Neural cell (in vitro differentiated cells): ENCODE data around the gene ASRGL1. TPM values are rescaled to one million over a fixed set of nuclear protein-coding genes. Genes with fewer than 3 reads are reported as not detected.

Experiments used
- H2AFZ ChIP-seq: fragments of 200-600, 300-800 bp; sonication (generic), shearing (Covaris generic); 2 replicates; pipeline ENCODE4 v1.6.0; 2014; ENCODE audit warnings: low read depth, mild to moderate bottlenecking, antibody characterized with exemption, low read length, moderate library complexity
- H3F3A ChIP-seq: fragments of 200-600 bp; shearing (Covaris generic); 2 replicates; pipeline ENCODE4 v1.6.1; 2016; ENCODE audit warnings: mild to moderate bottlenecking, moderate library complexity, mixed read lengths, antibody characterized with exemption, low read length; ENCODE audit not compliant: insufficient read depth, poor library complexity, severe bottlenecking
- H3K27ac ChIP-seq: fragments of 200-600, 300-800 bp; sonication (generic), shearing (Covaris generic); 2 replicates; pipeline ENCODE4 v1.5.1; 2014; ENCODE audit warnings: mild to moderate bottlenecking, low read length, moderate library complexity
- H3K27me3 ChIP-seq: fragments of 300-800, 200-600 bp; sonication (generic), shearing (Covaris generic); 2 replicates; pipeline ENCODE4 v1.6.0; 2014; ENCODE audit warnings: mild to moderate bottlenecking, low read depth, low read length, moderate library complexity; ENCODE audit not compliant: insufficient read depth
- H3K36me3 ChIP-seq: fragments of 300-800, 200-600 bp; sonication (generic), shearing (Covaris generic); 2 replicates; pipeline ENCODE4 v1.5.1; 2014; ENCODE audit warnings: mild to moderate bottlenecking, antibody characterized with exemption, low read length, moderate library complexity; ENCODE audit not compliant: insufficient read depth
- H3K4me2 ChIP-seq: fragments of 300-800, 200-600 bp; sonication (generic), shearing (Covaris generic); 2 replicates; pipeline ENCODE4 v1.6.0; 2014; ENCODE audit warnings: mild to moderate bottlenecking, low read length
- H3K4me3 ChIP-seq: fragments of 300-800, 200-600 bp; sonication (generic), shearing (Covaris generic); 2 replicates; pipeline ENCODE4 v1.5.1; 2014; ENCODE audit warnings: mild to moderate bottlenecking, low read length, moderate library complexity
- H3K79me2 ChIP-seq: fragments of 200-600 bp; shearing (Covaris generic); replicated peaks from 2 replicates; pipeline ENCODE4 v1.6.0; 2014; ENCODE audit warnings: mild to moderate bottlenecking, low read length, moderate library complexity; ENCODE audit not compliant: insufficient read depth
- H3K9ac ChIP-seq: fragments of 300-800, 200-600 bp; sonication (generic), shearing (Covaris generic); 2 replicates; pipeline ENCODE4 v1.6.1; 2016; ENCODE audit warnings: mild to moderate bottlenecking, low read length, mixed read lengths
- H3K9me2 ChIP-seq: fragments of 200-600 bp; shearing (Covaris generic); 2 replicates; pipeline ENCODE4 v1.6.1; 2016; ENCODE audit warnings: mild to moderate bottlenecking, low read length, mixed read lengths; ENCODE audit not compliant: insufficient read depth
- H3K9me3 ChIP-seq: fragments of 200-600, 300-800 bp; sonication (generic), shearing (Covaris generic); 2 replicates; pipeline ENCODE4 v1.6.1; 2016; ENCODE audit warnings: mild to moderate bottlenecking, mixed run types, low read length, moderate library complexity, mixed read lengths
- H4K20me1 ChIP-seq: fragments of 200-600 bp; shearing (Covaris generic); 2 replicates; pipeline ENCODE4 v1.6.1; 2016; ENCODE audit warnings: mild to moderate bottlenecking, mixed run types; ENCODE audit not compliant: insufficient read depth
- EP300 ChIP-seq: fragments of 450-650 bp; conservative IDR thresholded peaks from 2 replicates; pipeline ENCODE4 v1.6.1; 2014; ENCODE audit warnings: antibody characterized with exemption, mild to moderate bottlenecking, moderate library complexity; ENCODE audit not compliant: poor library complexity, severe bottlenecking
- EZH2 ChIP-seq: fragments of 200-600, 300-800 bp; shearing (Covaris generic), sonication (generic); IDR thresholded peaks from 2 replicates; pipeline ENCODE4 v1.6.1; 2014; ENCODE audit warnings: antibody characterized with exemption, low read length, borderline replicate concordance, mild to moderate bottlenecking; ENCODE audit not compliant: insufficient read depth, poor library complexity, severe bottlenecking
- MXI1 ChIP-seq: fragments of 450-650 bp; conservative IDR thresholded peaks from 2 replicates; pipeline ENCODE4 v1.6.1; 2014; ENCODE audit warnings: antibody characterized with exemption, mild to moderate bottlenecking; ENCODE audit not compliant: poor library complexity, severe bottlenecking
- POLR2AphosphoS5 ChIP-seq: IDR thresholded peaks from 2 replicates; pipeline ENCODE4 v1.6.1; 2012
- SMC3 ChIP-seq: fragments of 450-650 bp; conservative IDR thresholded peaks from 2 replicates; pipeline ENCODE4 v1.6.1; 2014; ENCODE audit warnings: antibody characterized with exemption, mild to moderate bottlenecking, moderate library complexity; ENCODE audit not compliant: poor library complexity
- TAF1 ChIP-seq: IDR thresholded peaks from 2 replicates; pipeline ENCODE4 v1.6.1; 2012; ENCODE audit warnings: low read depth
- polyA plus RNA-seq: library from polyadenylated mRNA; depleted of rRNA; stranded (reverse); fragments of >200 nt; gene quantifications from 2 replicates; pipeline ENCODE4 v1.2.3, GENCODE V29; 2014
- TF ChIP-seq, protein P1 (sequence below): IDR thresholded peaks from 2 replicates; pipeline ENCODE4 v1.6.1; 2012; ENCODE audit warnings: borderline replicate concordance
- TF ChIP-seq, protein P2 (sequence below): fragments of 450-650 bp; IDR thresholded peaks from 2 replicates; pipeline ENCODE4 v1.5.1; 2014; ENCODE audit warnings: antibody characterized with exemption, mild to moderate bottlenecking, moderate library complexity; ENCODE audit not compliant: poor library complexity, severe bottlenecking

The ASRGL1 gene
- polyA plus RNA-seq, 1 donor from 2014 or later = 129 TPM

DNA sequence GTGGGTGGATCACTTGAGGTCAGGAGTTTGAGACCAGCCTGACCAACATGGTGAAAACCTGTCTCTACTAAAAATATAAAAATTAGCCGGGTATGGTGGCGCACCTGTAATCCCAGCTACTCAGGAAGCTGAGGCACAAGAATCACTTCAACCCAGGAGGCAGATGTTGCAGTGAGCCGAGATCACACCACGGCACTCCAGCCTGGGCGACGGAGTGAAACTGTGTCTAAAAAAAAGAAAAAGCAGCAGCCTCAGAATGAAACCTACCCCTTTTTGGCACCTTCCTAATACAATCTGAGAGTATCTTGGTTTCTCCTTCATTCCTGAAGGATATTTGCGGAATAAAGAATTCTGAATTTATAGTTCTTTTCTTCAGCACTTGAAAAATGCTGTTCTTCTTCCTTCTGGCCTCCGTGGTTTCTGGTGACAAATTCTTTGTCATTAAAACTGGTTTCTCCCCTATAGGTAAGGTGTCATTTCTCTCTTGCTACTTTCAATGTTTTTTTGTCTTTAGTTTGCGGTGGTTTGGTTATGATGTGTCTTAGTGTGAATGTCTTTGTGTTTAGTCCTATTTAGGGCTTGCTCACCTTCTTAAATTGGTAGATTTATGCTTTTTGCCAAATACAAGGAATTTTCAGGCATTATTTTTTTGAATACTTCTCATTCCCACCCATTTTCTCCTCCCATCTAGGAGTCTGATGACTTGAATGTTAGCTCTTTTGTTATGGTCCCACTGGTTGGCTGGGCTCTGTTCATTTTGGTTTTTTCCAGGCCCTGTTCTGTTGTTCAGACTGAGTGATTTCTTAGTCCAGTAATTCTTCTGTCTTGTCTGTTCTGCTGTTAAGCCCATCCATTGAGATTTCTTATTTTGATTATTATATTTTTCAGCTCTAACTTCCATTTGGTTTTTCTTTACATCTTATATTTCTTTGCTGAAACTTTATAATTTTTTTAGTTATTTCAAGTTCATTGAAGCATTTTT lies 15.4 kb downstream of the ASRGL1 start:
- H3K27me3 ChIP-seq = no peaks in the 10 kb centered on the region

DNA sequence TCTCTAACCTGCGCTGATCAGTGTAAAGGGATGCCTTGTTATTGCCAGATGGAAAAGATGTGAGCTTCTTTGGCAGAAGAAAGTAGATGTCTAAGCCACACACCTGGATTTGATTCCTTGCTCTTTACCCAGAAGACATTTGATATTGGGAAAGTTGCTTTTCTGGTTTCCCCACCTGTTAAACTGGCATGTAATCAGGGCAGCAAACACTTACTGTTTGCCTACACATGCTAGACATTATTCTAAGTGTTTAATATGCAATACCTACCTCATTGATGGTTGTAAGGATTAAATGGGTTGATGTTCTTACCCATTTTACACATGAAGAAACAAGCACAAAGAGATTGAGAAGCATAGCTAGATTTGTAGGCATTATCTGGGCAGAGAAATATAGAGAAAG lies 16.6 kb downstream of the ASRGL1 start:
- Histone ChIP-seq H2AFZ (no peak overlapping the region), H3K9me3 (no peaks in the 10 kb centered on the region), H3K27me3 (no peaks in the 10 kb centered on the region), H3K9me2 (no peaks in the 10 kb centered on the region), H3K36me3 (no peaks in the 10 kb centered on the region), H3K27ac (no peak overlapping the region), H4K20me1 (no peaks in the 10 kb centered on the region), H3K9ac (no peak overlapping the region), H3F3A (no peaks in the 10 kb centered on the region), H3K4me2 (no peak overlapping the region), H3K4me3 (no peak overlapping the region), H3K79me2 (no peaks in the 10 kb centered on the region)
- TF ChIP-seq TAF1 = no peak

More for the DNA sequence above, 15.4 kb downstream of the ASRGL1 start:
- H3F3A ChIP-seq = no peaks in the 10 kb centered on the region
- no peaks in the 10 kb centered on the region for H3K79me2 ChIP-seq
- no peaks in the 10 kb centered on the region for H3K9me3 ChIP-seq
- no peak overlapping the region for H3K4me3 ChIP-seq
- no peaks in the 10 kb centered on the region for H3K36me3 ChIP-seq
- H3K9ac ChIP-seq = no peak overlapping the region
- H4K20me1 ChIP-seq = no peaks in the 10 kb centered on the region
- no peak overlapping the region for H3K4me2 ChIP-seq
- TF ChIP-seq, protein P1, sequence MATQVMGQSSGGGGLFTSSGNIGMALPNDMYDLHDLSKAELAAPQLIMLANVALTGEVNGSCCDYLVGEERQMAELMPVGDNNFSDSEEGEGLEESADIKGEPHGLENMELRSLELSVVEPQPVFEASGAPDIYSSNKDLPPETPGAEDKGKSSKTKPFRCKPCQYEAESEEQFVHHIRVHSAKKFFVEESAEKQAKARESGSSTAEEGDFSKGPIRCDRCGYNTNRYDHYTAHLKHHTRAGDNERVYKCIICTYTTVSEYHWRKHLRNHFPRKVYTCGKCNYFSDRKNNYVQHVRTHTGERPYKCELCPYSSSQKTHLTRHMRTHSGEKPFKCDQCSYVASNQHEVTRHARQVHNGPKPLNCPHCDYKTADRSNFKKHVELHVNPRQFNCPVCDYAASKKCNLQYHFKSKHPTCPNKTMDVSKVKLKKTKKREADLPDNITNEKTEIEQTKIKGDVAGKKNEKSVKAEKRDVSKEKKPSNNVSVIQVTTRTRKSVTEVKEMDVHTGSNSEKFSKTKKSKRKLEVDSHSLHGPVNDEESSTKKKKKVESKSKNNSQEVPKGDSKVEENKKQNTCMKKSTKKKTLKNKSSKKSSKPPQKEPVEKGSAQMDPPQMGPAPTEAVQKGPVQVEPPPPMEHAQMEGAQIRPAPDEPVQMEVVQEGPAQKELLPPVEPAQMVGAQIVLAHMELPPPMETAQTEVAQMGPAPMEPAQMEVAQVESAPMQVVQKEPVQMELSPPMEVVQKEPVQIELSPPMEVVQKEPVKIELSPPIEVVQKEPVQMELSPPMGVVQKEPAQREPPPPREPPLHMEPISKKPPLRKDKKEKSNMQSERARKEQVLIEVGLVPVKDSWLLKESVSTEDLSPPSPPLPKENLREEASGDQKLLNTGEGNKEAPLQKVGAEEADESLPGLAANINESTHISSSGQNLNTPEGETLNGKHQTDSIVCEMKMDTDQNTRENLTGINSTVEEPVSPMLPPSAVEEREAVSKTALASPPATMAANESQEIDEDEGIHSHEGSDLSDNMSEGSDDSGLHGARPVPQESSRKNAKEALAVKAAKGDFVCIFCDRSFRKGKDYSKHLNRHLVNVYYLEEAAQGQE = no peak
- TF ChIP-seq EZH2 (no peak), EP300 (no peak), POLR2AphosphoS5 (no peak)
- TF ChIP-seq, protein P2, sequence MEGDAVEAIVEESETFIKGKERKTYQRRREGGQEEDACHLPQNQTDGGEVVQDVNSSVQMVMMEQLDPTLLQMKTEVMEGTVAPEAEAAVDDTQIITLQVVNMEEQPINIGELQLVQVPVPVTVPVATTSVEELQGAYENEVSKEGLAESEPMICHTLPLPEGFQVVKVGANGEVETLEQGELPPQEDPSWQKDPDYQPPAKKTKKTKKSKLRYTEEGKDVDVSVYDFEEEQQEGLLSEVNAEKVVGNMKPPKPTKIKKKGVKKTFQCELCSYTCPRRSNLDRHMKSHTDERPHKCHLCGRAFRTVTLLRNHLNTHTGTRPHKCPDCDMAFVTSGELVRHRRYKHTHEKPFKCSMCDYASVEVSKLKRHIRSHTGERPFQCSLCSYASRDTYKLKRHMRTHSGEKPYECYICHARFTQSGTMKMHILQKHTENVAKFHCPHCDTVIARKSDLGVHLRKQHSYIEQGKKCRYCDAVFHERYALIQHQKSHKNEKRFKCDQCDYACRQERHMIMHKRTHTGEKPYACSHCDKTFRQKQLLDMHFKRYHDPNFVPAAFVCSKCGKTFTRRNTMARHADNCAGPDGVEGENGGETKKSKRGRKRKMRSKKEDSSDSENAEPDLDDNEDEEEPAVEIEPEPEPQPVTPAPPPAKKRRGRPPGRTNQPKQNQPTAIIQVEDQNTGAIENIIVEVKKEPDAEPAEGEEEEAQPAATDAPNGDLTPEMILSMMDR = no peak
- H3K27ac ChIP-seq = no peak overlapping the region
- no peaks in the 10 kb centered on the region for H3K9me2 ChIP-seq
- no peak overlapping the region for H2AFZ ChIP-seq

DNA sequence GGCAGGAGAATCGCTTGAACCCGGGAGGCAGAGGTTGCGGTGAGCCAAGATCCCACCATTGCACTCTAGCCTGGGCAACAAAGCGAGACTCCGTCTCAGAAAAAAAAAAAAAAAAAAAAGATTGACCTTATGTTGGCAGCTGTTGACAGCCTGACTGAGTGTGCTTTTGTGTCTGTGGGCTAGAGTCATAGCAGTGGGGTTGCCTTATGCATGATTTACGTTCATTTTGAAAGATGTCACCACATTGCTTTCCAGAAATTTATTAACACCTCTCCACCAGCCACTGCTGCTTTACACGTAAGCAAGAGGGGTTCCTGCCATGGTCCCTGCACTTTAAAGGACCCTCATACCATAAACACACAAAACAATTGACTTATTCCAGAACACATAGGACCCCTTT lies 21.0 kb downstream of the ASRGL1 start:
- Histone ChIP-seq H3K9me2 (no peaks in the 10 kb centered on the region), H3K27me3 (no peaks in the 10 kb centered on the region), H4K20me1 (no peaks in the 10 kb centered on the region), H2AFZ (no peak overlapping the region), H3K9ac (no peak overlapping the region), H3F3A (no peaks in the 10 kb centered on the region), H3K9me3 (no peaks in the 10 kb centered on the region), H3K4me3 (no peak overlapping the region), H3K4me2 (no peak overlapping the region), H3K36me3 (no peaks in the 10 kb centered on the region), H3K79me2 (no peaks in the 10 kb centered on the region), H3K27ac (no peak overlapping the region)
- TF ChIP-seq EZH2 (no peak), EP300 (no peak), TAF1 (no peak), SMC3 (no peak), POLR2AphosphoS5 (no peak), MXI1 (no peak)
- TF ChIP-seq, protein P1 = no peak
- TF ChIP-seq, protein P2 = no peak
